ENCODE measurements around the gene LONRF2.
"Not testable (repeated sequence)": the region's sequence is repeated elsewhere in the genome, so short reads cannot be mapped to it uniquely, and the experiment has no call there.

Gene LONRF2

DNA sequence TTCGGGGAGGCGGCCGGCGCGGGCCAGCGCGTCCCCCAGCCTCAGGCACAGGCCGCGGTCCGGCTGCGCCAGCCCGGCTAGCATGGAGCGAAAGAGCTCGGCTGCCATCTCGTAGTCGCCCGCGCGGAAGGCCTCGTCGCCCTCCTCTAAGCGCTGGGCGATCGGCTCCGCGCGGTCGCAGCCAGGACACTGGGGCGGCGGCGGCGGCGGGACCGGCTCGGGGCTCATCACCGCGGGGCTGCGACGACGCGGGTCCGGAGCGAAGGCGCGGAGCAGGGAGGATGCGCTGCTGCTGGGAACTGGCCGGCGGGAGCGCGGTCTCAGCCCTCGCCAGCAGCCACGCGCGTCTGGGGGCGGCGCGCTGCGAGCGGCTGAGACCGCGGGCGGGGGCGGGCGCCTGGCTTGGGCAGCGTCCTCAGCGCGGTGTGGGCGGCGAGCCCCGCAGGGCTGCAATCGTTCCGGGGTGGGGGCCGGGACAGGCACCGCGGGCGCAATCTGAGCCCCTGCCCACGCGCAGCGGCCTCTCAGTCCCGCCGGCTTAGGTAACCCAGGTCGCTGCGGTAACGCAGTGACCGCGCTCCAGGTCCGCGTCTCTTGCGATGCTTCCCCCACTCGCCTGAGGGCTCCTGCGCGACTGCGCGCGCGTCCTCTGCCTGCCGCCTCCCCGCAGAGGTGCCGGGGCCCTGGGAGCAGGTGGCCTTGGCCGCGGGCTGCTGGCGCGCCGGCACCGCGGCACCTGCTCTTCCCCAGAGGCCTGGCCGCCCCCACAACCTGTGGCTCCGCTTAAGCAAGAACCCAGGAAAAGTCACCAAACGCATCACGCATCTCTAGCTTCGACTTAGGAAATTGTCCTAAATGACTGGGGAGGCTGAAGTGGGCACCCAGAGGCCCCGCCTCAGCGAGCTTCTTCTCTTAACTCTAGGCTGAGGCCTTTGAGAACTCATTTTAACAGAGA lies at the start of gene LONRF2:
Gene LONRF2 (minus strand): TSS at position 636 of the 955 bp plus-strand sequence. CDS start 408 bp downstream, at position 228.
- DNase-seq: no peak

- no peak for DNase-seq
Measured at GRCh38 chr2:100367163-100367562, 44.9 kb upstream of the LONRF2 start.

- no peak for DNase-seq
Measured at GRCh38 chr2:100365434-100365833, 43.1 kb upstream of the LONRF2 start.

- DNase-seq: not testable (repeated sequence)
Measured at GRCh38 chr2:100362269-100362668, 40.0 kb upstream of the LONRF2 start.

DNA sequence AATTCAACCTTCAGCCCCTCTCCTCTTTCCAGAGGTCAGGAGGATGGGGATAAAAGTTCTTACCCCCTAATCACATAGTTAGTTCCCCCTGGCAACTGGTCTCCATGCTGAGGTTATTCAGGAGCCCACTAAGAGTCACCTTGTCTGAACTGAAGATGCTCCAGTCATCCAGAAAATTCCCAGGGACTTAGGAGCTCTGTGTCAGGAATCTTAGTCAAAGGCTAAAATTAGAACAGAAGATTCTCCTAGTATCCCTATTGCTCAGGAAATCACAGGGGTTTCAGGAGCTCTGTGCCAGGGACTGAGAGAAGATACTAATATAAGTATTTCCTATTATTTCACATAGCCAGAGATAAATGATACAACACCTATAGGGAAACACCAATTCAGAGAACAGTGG lies 37.3 kb upstream of the LONRF2 start:
- DNase-seq: no peak

DNA sequence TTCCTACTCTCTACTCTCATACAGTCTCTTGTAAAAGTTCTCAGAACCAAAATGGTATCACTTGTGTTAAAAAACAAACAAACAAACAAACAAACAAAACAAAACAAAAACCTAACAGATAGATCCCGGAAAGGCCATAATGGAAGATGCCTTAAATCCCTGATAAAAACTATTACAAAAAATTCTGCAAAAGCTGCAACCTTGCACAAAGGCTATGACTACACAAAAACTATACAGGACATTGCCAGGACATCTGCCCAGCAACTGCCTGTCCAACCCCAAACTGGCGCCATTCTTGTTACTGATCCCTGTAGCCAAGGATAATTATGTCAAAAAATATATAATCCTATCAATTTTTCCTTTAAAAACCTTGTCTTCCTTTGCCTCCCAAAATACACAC lies 36.3 kb upstream of the LONRF2 start:
- no peak for DNase-seq

DNA sequence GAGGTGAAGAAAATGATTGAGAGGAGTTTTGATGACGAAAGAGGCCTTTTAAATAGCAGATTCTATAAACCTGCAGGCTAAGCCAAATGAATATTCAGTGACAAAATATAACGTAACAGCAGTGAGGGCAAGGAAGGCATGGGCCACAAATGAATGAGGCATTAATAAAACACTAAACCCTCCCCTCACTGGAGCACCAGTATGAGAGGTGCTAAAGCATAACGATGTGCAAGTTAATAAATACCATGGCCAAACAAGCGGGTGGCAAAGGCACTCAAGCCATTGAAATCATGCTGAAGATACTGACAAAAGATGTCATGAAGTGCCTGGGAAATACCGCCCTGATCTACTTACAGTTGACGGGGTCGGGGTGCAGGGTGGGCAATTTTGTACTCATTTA lies 30.2 kb upstream of the LONRF2 start:
- DNase-seq: no peak

DNA sequence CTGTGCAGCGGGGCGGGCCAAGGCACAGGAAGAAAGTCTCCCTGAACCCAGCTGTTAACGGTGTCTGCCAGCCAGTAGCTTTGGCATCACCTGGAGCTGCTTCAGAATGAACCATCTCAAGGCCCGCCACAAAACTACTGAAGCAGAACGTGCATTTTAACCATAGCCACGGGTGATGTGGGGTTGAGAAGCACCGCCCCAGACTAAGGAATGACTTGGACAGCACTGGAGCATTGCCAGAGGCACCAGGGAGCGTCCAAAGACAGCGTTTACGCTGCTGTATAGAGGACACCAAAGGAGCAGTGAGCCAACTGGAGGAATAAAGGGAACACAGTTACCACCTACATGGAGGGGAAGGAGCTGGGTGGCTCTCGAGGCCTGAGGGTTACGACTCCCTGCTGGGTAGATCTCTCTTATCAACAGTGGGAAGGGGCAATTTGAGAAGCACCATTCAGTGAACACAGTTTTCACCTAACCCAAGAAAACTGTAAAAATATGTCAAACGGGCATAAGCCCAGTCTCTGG lies 28.4 kb upstream of the LONRF2 start:
- DNase-seq: no peak

DNA sequence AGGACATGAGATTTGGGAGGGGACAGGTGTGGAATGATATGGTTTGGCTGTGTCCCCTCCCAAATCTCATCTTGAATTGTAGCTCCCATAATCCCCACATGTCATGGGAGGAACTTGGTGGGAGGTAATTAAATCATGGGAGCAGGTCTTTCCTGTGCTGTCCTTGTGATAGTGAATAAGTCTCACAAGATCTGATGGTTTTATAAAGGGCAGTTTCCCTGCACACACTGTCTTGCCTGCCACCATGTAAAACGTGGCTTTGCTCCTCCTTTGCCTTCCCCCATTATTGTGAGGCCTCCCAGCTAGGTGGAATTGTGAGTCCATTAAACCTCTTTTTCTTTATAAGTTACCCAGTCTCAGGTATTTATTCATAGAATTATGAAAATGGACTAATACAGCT lies 22.8 kb upstream of the LONRF2 start:
- DNase-seq: not testable (repeated sequence)

- DNase-seq: no peak
Measured at GRCh38 chr2:100344433-100344832, 22.1 kb upstream of the LONRF2 start.

DNA sequence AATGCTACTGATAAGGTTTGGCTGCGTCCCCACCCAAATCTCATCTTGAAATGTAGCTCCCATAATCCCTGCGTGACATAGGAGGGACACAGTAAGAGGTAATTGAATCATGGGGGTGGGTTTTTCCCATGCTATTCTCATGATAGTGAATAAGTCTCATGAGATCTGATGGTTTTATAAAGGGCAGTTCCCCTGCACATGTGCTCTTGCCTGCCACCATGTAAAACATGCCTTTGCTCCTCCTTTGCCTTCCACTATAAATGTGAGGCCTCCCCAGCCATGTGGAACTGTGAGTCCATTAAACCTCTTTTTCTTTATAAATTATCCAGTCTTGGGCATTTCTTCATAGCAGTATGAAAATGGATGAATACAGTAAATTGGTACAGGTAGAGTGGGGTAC lies 20.2 kb upstream of the LONRF2 start:
- DNase-seq: not testable (repeated sequence)

DNA sequence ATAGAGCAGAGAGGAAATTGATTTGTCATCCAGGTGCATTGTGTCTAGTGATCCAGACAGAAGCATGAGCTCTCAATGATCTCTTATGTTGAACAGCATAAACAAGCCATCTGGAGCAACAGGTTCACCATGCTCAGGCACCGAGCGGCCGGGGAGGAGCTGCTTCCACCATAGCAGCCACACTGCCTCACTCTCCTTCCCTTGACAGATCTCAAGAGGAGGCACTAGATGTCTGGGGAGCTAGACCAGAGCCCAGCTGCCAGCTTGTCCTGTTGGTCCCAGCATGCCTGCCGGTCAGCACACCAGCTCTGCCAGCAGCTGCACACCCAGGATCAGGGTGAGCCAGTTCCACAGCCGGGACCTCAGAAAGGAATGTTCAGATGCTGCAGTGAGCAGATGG lies 17.5 kb upstream of the LONRF2 start:
- DNase-seq: no peak

DNA sequence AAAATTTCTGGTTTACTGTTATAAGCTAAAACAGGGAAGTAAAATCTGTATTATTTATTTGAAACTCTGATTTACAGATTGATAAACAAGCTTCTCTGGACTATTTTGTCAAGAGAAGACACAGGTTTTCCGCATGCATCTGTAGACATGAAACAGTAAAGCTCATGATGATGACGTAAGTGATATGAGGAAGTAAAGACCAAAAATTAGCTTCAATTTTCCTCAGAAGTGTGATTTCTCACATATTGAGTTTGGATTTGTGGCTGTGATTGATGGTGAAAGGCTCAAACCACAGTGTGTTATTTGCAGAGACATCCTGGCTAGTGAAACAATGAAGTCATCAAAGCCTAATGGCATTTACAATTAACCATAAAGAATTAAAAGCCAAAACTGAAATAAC lies 12.6 kb upstream of the LONRF2 start:
- DNase-seq: no peak

- no peak for DNase-seq
Measured at GRCh38 chr2:100327742-100328141, 5.4 kb upstream of the LONRF2 start.

DNA sequence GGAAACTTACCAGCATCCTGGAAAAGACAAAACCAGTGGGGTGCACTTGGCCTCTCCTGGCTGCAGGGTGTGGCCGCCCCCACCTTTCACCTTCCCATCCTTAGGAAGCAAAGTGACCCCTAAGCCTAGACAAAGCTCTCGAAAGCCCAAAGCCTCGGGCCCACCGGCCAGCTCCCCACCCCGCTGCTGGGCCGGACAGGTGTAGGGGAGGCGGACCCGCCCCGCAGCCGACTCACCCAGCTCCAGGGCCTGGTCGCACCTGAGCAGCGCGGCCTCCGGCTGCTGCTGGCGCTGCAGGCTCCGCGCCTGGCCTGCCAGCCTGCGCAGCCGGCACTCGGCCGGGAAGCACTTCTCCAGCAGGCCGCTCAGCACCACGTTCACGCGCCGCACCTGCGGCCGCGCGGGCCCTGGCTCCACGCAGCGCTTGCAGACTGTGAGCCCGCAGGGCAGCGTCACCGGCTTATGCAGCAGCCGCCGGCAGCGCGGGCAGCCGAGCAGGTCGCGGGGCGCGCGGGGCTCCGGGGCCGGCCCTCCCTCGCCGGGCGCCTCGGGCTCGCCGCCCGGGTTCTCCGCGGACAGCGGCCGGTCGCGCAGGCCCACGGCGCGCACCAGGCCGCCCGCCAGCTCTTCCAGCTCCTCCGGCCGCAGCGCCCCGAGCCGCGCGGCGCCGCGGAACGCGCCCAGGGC lies 979 bp downstream of the LONRF2 start:
- no peak for DNase-seq

GRCh38 chr2:100320547-100321178 lies 1.6 kb downstream of the LONRF2 start:
- no peak for DNase-seq

GRCh38 chr2:100317634-100318033 lies 4.7 kb downstream of the LONRF2 start:
- DNase-seq: no peak

DNA sequence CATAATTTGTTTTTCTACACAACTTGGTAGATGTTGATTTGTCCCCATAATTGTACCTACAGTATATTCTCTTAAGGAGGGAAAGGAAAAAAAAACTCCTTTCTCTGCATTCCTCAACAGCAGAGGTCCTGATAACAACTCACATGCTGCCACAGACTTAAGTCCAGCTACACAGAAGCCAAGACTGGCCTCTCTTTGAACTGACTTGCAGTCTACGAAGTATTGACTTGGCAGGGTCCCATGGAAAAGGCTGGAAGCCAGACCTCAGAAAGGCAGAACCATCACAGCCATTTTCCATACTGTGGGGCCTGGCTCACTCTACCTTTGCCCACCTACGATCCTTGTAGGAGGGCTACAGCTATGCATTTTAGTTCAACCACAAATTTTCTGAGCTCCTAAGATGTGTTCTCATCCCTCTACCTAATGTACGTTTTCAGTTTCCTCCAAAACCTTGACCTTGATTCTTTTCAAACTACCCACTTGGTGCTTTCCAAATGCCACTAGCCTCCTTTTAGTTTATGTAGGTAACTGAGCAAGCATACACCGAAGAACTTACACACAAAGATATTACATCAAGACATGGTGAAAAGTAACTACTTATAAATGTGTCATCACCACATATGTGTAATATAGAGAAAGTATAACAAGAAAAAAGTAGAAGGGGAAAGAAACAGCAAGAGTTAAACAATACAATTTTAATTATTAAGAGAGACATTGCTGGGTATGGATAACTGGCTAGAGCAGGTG lies 12.2 kb downstream of the LONRF2 start:
- no peak for DNase-seq

GRCh38 chr2:100309311-100309710 lies 13.0 kb downstream of the LONRF2 start:
- no peak for DNase-seq

- no peak for DNase-seq
Measured at GRCh38 chr2:100303744-100304143, 18.6 kb downstream of the LONRF2 start.

DNA sequence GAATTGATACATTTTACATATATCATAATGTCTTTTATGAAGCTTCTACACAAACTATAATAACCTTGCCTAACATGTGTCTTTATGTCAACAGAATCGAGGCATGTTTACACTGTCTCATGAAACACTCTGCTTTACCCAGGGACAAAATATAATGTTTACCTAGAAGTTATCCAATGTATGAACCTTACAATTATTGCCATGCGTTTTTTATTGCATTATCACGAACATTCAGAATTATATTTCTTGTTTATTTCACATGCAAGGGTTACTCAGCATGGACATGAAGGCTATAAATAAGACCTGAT lies 19.8 kb downstream of the LONRF2 start:
- no peak for DNase-seq

GRCh38 chr2:100301881-100302584 lies 20.3 kb downstream of the LONRF2 start:
- DNase-seq: no peak
